SK-N-MC (cell line): ENCODE data around the gene LRRN2.

Experiments
- DNase-seq: peaks from one replicate; pipeline ENCODE4 v3.0.0-alpha.2; 2011; ENCODE audit warnings: low read depth, low spot score
- H3K27ac ChIP-seq: fragments of 200-600 bp; sonication (generic); 2 replicates; pipeline ENCODE4 v1.5.1; 2016; ENCODE audit warnings: mixed run types
- H3K36me3 ChIP-seq: fragments of 200-600 bp; sonication (generic); 2 replicates; pipeline ENCODE4 v1.6.1; 2017; ENCODE audit warnings: antibody characterized with exemption, low read length, mixed read lengths; ENCODE audit not compliant: insufficient read depth
- H3K4me3 ChIP-seq: fragments of 200-600 bp; sonication (generic); 2 replicates; pipeline ENCODE4 v1.5.1; 2016
- H3K9ac ChIP-seq: fragments of 200-600 bp; sonication (generic); 2 replicates; pipeline ENCODE4 v1.8.0; 2017; ENCODE audit warnings: mixed run types, mixed read lengths; ENCODE audit not compliant: insufficient read length
- H3K9me3 ChIP-seq: fragments of 200-600 bp; sonication (generic); 2 replicates; pipeline ENCODE4 v1.6.1; 2017; ENCODE audit warnings: low read depth, mild to moderate bottlenecking, antibody characterized with exemption, low read length, moderate library complexity, mixed read lengths
- EZH2 ChIP-seq: fragments of 200-600 bp; sonication (generic); IDR thresholded peaks from one replicate; pipeline ENCODE4 v1.6.1; 2017; ENCODE audit warnings: antibody characterized with exemption
- FOXP2 ChIP-seq: optimal IDR thresholded peaks from 2 replicates; pipeline ENCODE3; 2011; ENCODE audit warnings: mild to moderate bottlenecking, moderate library complexity; ENCODE audit not compliant: insufficient read depth; ENCODE audit errors: extremely low read length, control extremely low read depth
- POLR2AphosphoS5 ChIP-seq: IDR thresholded peaks from 2 replicates; pipeline ENCODE4 v1.6.1; 2012; ENCODE audit warnings: mild to moderate bottlenecking, low read depth, low read length, borderline replicate concordance

Gene LRRN2

GRCh38 chr1:204663644-204664383, 21.7 kb downstream of the LRRN2 start:
- DNase-seq = no peak
- H3K36me3 ChIP-seq = no peaks in the 10 kb centered on the region
- TF ChIP-seq POLR2AphosphoS5 (no peak), EZH2 (no peak), FOXP2 (no peak)
- no peaks in the 10 kb centered on the region for H3K9me3 ChIP-seq
- H3K4me3 ChIP-seq = no peak overlapping the region
- no peak overlapping the region for H3K27ac ChIP-seq
- H3K9ac ChIP-seq = no peak overlapping the region

GRCh38 chr1:204662530-204662929, 23.0 kb downstream of the LRRN2 start:
- H3K36me3 ChIP-seq = no peaks in the 10 kb centered on the region
- TF ChIP-seq EZH2 (no peak), POLR2AphosphoS5 (no peak), FOXP2 (no peak)
- no peak for DNase-seq
- H3K9ac ChIP-seq = no peak overlapping the region
- H3K9me3 ChIP-seq = no peaks in the 10 kb centered on the region
- no peak overlapping the region for H3K4me3 ChIP-seq
- H3K27ac ChIP-seq = no peak overlapping the region

GRCh38 chr1:204660509-204660908, 25.0 kb downstream of the LRRN2 start:
- H3K4me3 ChIP-seq = no peak overlapping the region
- H3K27ac ChIP-seq = no peak overlapping the region
- no peak for TF ChIP-seq FOXP2
- no peak for TF ChIP-seq EZH2
- no peak for TF ChIP-seq POLR2AphosphoS5

GRCh38 chr1:204659056-204659455, 26.5 kb downstream of the LRRN2 start:
- H3K27ac ChIP-seq = no peak overlapping the region
- no peaks in the 10 kb centered on the region for H3K36me3 ChIP-seq
- no peak for TF ChIP-seq EZH2
- no peak for TF ChIP-seq FOXP2
- no peak for TF ChIP-seq POLR2AphosphoS5
- H3K9ac ChIP-seq = no peak overlapping the region
- H3K9me3 ChIP-seq = no peaks in the 10 kb centered on the region
- DNase-seq = no peak
- no peak overlapping the region for H3K4me3 ChIP-seq

More at GRCh38 chr1:204660509-204660908, 25.0 kb downstream of the LRRN2 start:
- H3K9ac ChIP-seq = no peak overlapping the region
- H3K9me3 ChIP-seq = no peaks in the 10 kb centered on the region
- H3K36me3 ChIP-seq = no peaks in the 10 kb centered on the region
- no peak for DNase-seq

- TF ChIP-seq FOXP2 (no peak), EZH2 (no peak), POLR2AphosphoS5 (no peak)
- no peak for DNase-seq
- Histone ChIP-seq H3K9ac (no peak overlapping the region), H3K4me3 (no peak overlapping the region), H3K27ac (no peak overlapping the region), H3K9me3 (no peaks in the 10 kb centered on the region), H3K36me3 (no peaks in the 10 kb centered on the region)
Observed at GRCh38 chr1:204658295-204658694, 27.2 kb downstream of the LRRN2 start.

GRCh38 chr1:204653590-204654340, 31.8 kb downstream of the LRRN2 start:
- H3K9ac ChIP-seq = no peak overlapping the region
- DNase-seq = no peak
- TF ChIP-seq EZH2 (no peak), FOXP2 (no peak), POLR2AphosphoS5 (no peak)

GRCh38 chr1:204652497-204652896, 33.0 kb downstream of the LRRN2 start:
- Histone ChIP-seq H3K27ac (no peak overlapping the region), H3K4me3 (no peak overlapping the region), H3K9ac (no peak overlapping the region), H3K9me3 (no peaks in the 10 kb centered on the region), H3K36me3 (no peaks in the 10 kb centered on the region)
- TF ChIP-seq POLR2AphosphoS5 (no peak), FOXP2 (no peak), EZH2 (no peak)
- no peak for DNase-seq

More at GRCh38 chr1:204653590-204654340, 31.8 kb downstream of the LRRN2 start:
- H3K4me3 ChIP-seq = no peak overlapping the region
- H3K36me3 ChIP-seq = no peaks in the 10 kb centered on the region
- no peaks in the 10 kb centered on the region for H3K9me3 ChIP-seq
- no peak overlapping the region for H3K27ac ChIP-seq

- no peak for DNase-seq
- H3K27ac ChIP-seq = no peak overlapping the region
- no peak overlapping the region for H3K4me3 ChIP-seq
- no peak overlapping the region for H3K9ac ChIP-seq
- no peaks in the 10 kb centered on the region for H3K36me3 ChIP-seq
- H3K9me3 ChIP-seq = no peaks in the 10 kb centered on the region
- TF ChIP-seq FOXP2 (no peak), EZH2 (no peak), POLR2AphosphoS5 (no peak)
Observed at GRCh38 chr1:204651843-204652421, 33.6 kb downstream of the LRRN2 start.
